Activated T-helper 2 cell treated with anti-CD3 and anti-CD28 coated beads, Interferon-gamma antibody, Interleukin-2, Interleukin-4, amounts not matched to agents 10 μg/mL and 5 μg/mL and 100 μg/mL, durations not matched to agents 14 hours and 24 hours and 36 hours (primary cell): Measurements from ENCODE around the gene FGL2. TPM values are rescaled to one million over a fixed set of nuclear protein-coding genes. Genes with fewer than 3 reads are reported as not detected.
"Not testable (repeated sequence)": the region's sequence is repeated elsewhere in the genome, so short reads cannot be mapped to it uniquely, and the experiment has no call there.

ENCODE experiments used
- DNase-seq: peaks from one replicate; pipeline ENCODE4 v3.0.0; 2021; ENCODE audit warnings: low spot score
- H3K27ac Mint-ChIP-seq: one replicate; pipeline ENCODE4 v1.8.0; 2021; ENCODE audit warnings: mixed read lengths
- H3K27me3 Mint-ChIP-seq: one replicate; pipeline ENCODE4 v1.8.0; 2021; ENCODE audit warnings: low read depth, mixed read lengths
- H3K36me3 Mint-ChIP-seq: one replicate; pipeline ENCODE4 v1.8.0; 2021; ENCODE audit warnings: low read depth, mixed read lengths
- H3K4me1 Mint-ChIP-seq: one replicate; pipeline ENCODE4 v1.8.0; 2021; ENCODE audit warnings: low read depth, mixed read lengths
- H3K4me3 Mint-ChIP-seq: one replicate; pipeline ENCODE4 v1.8.0; 2021; ENCODE audit warnings: low read depth, mild to moderate bottlenecking, moderate library complexity, mixed read lengths
- H3K9me3 Mint-ChIP-seq: one replicate; pipeline ENCODE4 v1.8.0; 2021; ENCODE audit warnings: mixed read lengths
- intact Hi-C: fragments of 100-400 bp; cut with micrococcal nuclease; formaldehyde crosslinking; loops from one replicate; pipeline ENCODE4 v1.15.1; 2023
- total RNA-seq: library from RNA; stranded (reverse); gene quantifications from 2 replicates; pipeline ENCODE4 v1.2.3, GENCODE V29; 2022

FGL2 gene
- total RNA-seq, 1 donor from 2014 or later: 1.2 TPM

- Mint-ChIP-seq H3K4me3 (no peak overlapping the region), H3K27me3 (no peaks in the 10 kb centered on the region), H3K36me3 (no peaks in the 10 kb centered on the region), H3K4me1 (peaks cover 39% of the 10 kb centered on the region), H3K27ac (no peak overlapping the region), H3K9me3 (no peaks in the 10 kb centered on the region)
- intact Hi-C loops: loop anchor here (1.0 kb wide), 1 partner anchor 9 kb away; no protein-coding TSS in a partner anchor
- DNase-seq: no peak
Measured at GRCh38 chr7:77202481-77202976, 2.9 kb upstream of the FGL2 start.

- H3K4me3 Mint-ChIP-seq: peak overlapping the region; percentile 26
- H3K9me3 Mint-ChIP-seq: no peaks in the 10 kb centered on the region
- peaks cover 47% of the 10 kb centered on the region for H3K4me1 Mint-ChIP-seq
- DNase-seq: no peak
- peak overlapping the region; percentile 2 for H3K27ac Mint-ChIP-seq
- intact Hi-C loops: no loop called here
- H3K36me3 Mint-ChIP-seq: no peaks in the 10 kb centered on the region
- no peaks in the 10 kb centered on the region for H3K27me3 Mint-ChIP-seq
Measured at GRCh38 chr7:77200542-77200941, 923 bp upstream of the FGL2 start.

DNA sequence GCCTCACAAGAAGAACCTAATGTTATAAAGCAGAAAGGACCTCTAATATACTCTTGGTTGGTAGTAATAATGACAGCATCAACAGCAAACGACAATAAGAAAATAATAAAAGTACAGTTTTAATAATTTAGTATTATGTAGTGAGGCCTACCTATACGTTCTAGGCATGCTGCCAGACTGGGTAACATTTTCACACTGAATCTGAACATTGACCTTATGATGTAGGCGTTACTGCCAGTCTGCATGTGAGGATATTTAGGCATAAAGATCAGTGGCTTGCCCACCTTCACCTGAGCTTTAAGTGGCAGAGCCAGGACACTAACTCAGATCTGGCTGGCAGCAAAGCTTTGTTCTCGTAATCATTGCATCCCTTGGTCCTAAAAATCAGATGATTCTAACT lies 2.5 kb downstream of the FGL2 start:
- peaks cover 2% of the 10 kb centered on the region for H3K36me3 Mint-ChIP-seq
- no peak overlapping the region for H3K27ac Mint-ChIP-seq
- H3K4me3 Mint-ChIP-seq: no peak overlapping the region
- H3K9me3 Mint-ChIP-seq: no peaks in the 10 kb centered on the region
- H3K27me3 Mint-ChIP-seq: no peaks in the 10 kb centered on the region
- intact Hi-C loops: loop anchor here (10.0 kb wide), 1 partner anchor 72 kb away; the partner anchor contains the start of gene CCDC146
- peaks cover 53% of the 10 kb centered on the region for H3K4me1 Mint-ChIP-seq
- no peak for DNase-seq

GRCh38 chr7:77188731-77189437 lies 10.7 kb downstream of the FGL2 start:
- Mint-ChIP-seq H3K27me3 (no peaks in the 10 kb centered on the region), H3K36me3 (peaks cover 7% of the 10 kb centered on the region), H3K4me3 (no peak overlapping the region), H3K9me3 (peaks cover 6% of the 10 kb centered on the region), H3K4me1 (peaks cover 19% of the 10 kb centered on the region), H3K27ac (no peak overlapping the region)
- intact Hi-C loops: no loop called here
- DNase-seq: no peak

GRCh38 chr7:77185866-77186265 lies 13.8 kb downstream of the FGL2 start:
- Mint-ChIP-seq H3K27me3 (no peaks in the 10 kb centered on the region), H3K36me3 (no peaks in the 10 kb centered on the region), H3K27ac (no peak overlapping the region), H3K4me1 (peaks cover 7% of the 10 kb centered on the region), H3K9me3 (peaks cover 9% of the 10 kb centered on the region), H3K4me3 (no peak overlapping the region)
- DNase-seq: no peak
- intact Hi-C loops: no loop called here

GRCh38 chr7:77184990-77185389 lies 14.6 kb downstream of the FGL2 start:
- Mint-ChIP-seq H3K9me3 (peaks cover 10% of the 10 kb centered on the region), H3K27ac (no peak overlapping the region), H3K27me3 (no peaks in the 10 kb centered on the region), H3K36me3 (no peaks in the 10 kb centered on the region), H3K4me3 (no peak overlapping the region), H3K4me1 (peaks cover 7% of the 10 kb centered on the region)
- DNase-seq: no peak
- intact Hi-C loops: no loop called here

GRCh38 chr7:77184463-77184862 lies 15.2 kb downstream of the FGL2 start:
- no peak overlapping the region for H3K27ac Mint-ChIP-seq
- intact Hi-C loops: no loop called here
- peaks cover 7% of the 10 kb centered on the region for H3K4me1 Mint-ChIP-seq
- no peaks in the 10 kb centered on the region for H3K27me3 Mint-ChIP-seq
- no peak overlapping the region for H3K4me3 Mint-ChIP-seq
- H3K9me3 Mint-ChIP-seq: peaks cover 10% of the 10 kb centered on the region
- DNase-seq: no peak
- H3K36me3 Mint-ChIP-seq: no peaks in the 10 kb centered on the region

GRCh38 chr7:77182261-77182660 lies 17.4 kb downstream of the FGL2 start:
- Mint-ChIP-seq H3K27me3 (no peaks in the 10 kb centered on the region), H3K4me3 (no peak overlapping the region), H3K9me3 (peaks cover 10% of the 10 kb centered on the region), H3K36me3 (no peaks in the 10 kb centered on the region), H3K27ac (no peak overlapping the region), H3K4me1 (peaks cover 6% of the 10 kb centered on the region)
- intact Hi-C loops: no loop called here
- DNase-seq: no peak

DNA sequence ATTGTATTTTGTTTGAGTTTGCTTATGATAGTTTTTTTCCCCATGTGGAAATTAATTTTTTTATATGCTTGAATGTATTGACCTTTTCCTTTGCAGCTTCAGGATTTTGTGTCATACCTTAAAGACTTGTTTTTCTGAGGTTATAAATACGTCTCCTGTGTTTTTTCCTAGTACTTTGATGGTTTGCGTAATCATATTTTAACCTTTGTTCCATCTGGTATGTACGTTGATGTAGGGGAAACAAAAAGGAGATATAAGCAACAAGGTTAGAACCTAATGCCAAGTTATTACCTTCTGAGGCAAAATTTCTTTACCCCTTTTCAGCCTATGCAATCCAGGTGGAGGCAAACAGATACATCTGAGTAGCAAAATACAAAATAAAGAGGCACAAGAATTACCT lies 17.9 kb downstream of the FGL2 start:
- Mint-ChIP-seq H3K27ac (no peak overlapping the region), H3K9me3 (peaks cover 10% of the 10 kb centered on the region), H3K4me3 (no peak overlapping the region), H3K4me1 (peaks cover 6% of the 10 kb centered on the region), H3K36me3 (no peaks in the 10 kb centered on the region), H3K27me3 (no peaks in the 10 kb centered on the region)
- no peak for DNase-seq
- intact Hi-C loops: no loop called here

DNA sequence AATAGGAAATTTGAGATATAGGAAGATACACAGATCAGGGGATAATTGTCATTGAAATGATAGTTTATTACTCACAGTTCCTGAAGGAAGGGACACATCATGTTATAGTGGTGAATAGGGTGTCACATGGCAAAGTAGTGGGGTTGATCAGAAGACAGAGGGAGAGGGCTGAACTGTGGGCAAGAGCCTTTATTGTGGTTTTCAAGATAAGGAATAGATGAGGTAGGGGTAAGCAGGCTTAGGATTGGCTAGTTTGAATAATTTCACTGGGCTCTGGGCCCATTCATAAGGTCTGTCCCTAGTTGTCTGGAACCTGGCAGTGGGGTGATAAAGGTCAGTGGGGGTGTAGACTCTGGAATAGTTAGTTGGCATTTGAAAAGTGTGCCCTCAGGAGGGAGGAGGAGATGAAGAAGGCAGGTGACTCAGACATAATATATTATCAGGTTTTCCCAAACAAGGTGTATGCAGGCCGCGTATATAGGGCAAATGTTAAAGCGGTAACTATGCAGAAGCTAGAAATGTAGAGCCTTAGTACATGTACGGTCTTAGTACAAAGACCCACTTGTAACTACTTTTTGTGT lies 18.5 kb downstream of the FGL2 start:
- DNase-seq: no peak
- peaks cover 8% of the 10 kb centered on the region for H3K9me3 Mint-ChIP-seq
- H3K27ac Mint-ChIP-seq: no peak overlapping the region
- H3K36me3 Mint-ChIP-seq: no peaks in the 10 kb centered on the region
- H3K4me1 Mint-ChIP-seq: peaks cover 6% of the 10 kb centered on the region
- no peaks in the 10 kb centered on the region for H3K27me3 Mint-ChIP-seq
- no peak overlapping the region for H3K4me3 Mint-ChIP-seq
- intact Hi-C loops: no loop called here

DNA sequence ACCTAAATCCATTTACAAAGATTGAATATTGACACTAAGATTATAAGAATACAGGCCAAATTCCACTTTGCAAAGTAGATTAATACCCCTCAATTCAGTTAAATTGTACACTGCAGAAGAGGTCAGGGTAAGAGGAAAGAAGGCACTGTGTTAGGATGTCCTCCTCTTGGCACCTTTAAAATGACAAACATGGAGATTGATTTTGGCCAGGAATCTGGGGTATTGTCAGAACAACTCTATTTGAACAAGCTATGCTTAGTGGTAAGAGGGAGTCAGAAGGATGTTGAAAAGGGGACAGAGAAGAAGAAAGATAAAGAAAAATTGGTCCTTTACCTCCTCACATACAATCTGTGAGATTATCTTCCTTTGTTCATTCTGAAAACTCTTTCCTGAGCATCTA lies 21.6 kb downstream of the FGL2 start:
- H3K4me1 Mint-ChIP-seq, H3K27ac Mint-ChIP-seq, H3K4me3 Mint-ChIP-seq, H3K9me3 Mint-ChIP-seq, H3K36me3 Mint-ChIP-seq, intact Hi-C loops, DNase-seq, H3K27me3 Mint-ChIP-seq: not testable (repeated sequence)

GRCh38 chr7:77177321-77177904 lies 22.2 kb downstream of the FGL2 start:
- H3K27ac Mint-ChIP-seq, H3K36me3 Mint-ChIP-seq, H3K4me3 Mint-ChIP-seq, H3K27me3 Mint-ChIP-seq, intact Hi-C loops, H3K9me3 Mint-ChIP-seq, H3K4me1 Mint-ChIP-seq, DNase-seq: not testable (repeated sequence)

- H3K27ac Mint-ChIP-seq, H3K36me3 Mint-ChIP-seq, intact Hi-C loops, DNase-seq, H3K27me3 Mint-ChIP-seq, H3K4me3 Mint-ChIP-seq, H3K9me3 Mint-ChIP-seq, H3K4me1 Mint-ChIP-seq: not testable (repeated sequence)
Measured at GRCh38 chr7:77175274-77175800, 24.3 kb downstream of the FGL2 start.
